Adrenal gland (tissue), 12 donors: ENCODE measurements around the gene RPS24. TPM values are rescaled to one million over a fixed set of nuclear protein-coding genes. Genes with fewer than 3 reads are reported as not detected.

ENCODE experiments used
- DNase-seq, 7 donors: peaks; one replicate each; pipeline ENCODE4 v3.0.0-alpha.2; 2019 to 2020
- H3K27ac ChIP-seq, 5 donors: fragments of 200-600 bp; sonication (generic) in 4 of 5; 1 replicate in 3 of 5; 2 replicates in 2 of 5; pipeline versions ENCODE4 v1.5.1 to v1.8.0; 2016 to 2020; ENCODE audit warnings: mild to moderate bottlenecking in 1 of 5
- H3K27me3 ChIP-seq: fragments of 200-600 bp; 2 replicates; pipeline ENCODE4 v1.8.0; 2021
- H3K36me3 ChIP-seq, 2 donors: fragments of 200-600 bp; replicated peaks in 1 of 2; 1 replicate in 1 of 2; 2 replicates in 1 of 2; pipeline versions ENCODE4 v1.5.1 to v1.8.0; 2018 to 2022
- H3K4me1 ChIP-seq, 2 donors: fragments of 200-600 bp; replicated peaks in 1 of 2; 1 replicate in 1 of 2; 2 replicates in 1 of 2; pipeline versions ENCODE4 v1.5.1 to v1.8.0; 2018 to 2021
- H3K4me3 ChIP-seq, 4 donors: fragments of 200-600 bp; sonication (generic) in 3 of 4; one replicate each; pipeline ENCODE4 v1.5.1; 2016 to 2018
- H3K9me3 ChIP-seq, 3 donors: fragments of 200-600 bp; sonication (generic) in 1 of 3; replicated peaks in 1 of 3; 1 replicate in 2 of 3; 2 replicates in 1 of 3; pipeline versions ENCODE4 v1.5.1 to v1.8.0; 2016 to 2021
- POLR2A ChIP-seq, 2 donors: fragments of 450-650 bp; IDR thresholded peaks; one replicate each; pipeline ENCODE4 v1.6.1; 2017; ENCODE audit warnings: antibody characterized with exemption in 2 of 2, mild to moderate bottlenecking in 2 of 2, moderate library complexity in 1 of 2
- WGBS, 4 donors: extraction: QIAGEN DNeasy Blood & Tissue Kit in 2 of 4; methylation state at CpG; one replicate each; pipeline versions ENCODE4 v1.1.5 to v1.1.7; 2013 to 2017; 5-methylcytosine and 5-hydroxymethylcytosine counted together
- intact Hi-C, 2 donors: fragments of 100-400 bp; cut with DNase I; formaldehyde crosslinking; loops; one replicate each; pipeline versions ENCODE4 v1.14.1 to v1.15.0; 2022 to 2023
- polyA plus RNA-seq, 3 donors: library from polyadenylated mRNA; stranded (reverse); fragments of 200-250 nt in 2 of 3; fragments of 350-450 nt in 1 of 3; fragmentation: Illumina TruSeq in 1 of 3; extraction: RNeasy Lipid Tissue Mini Kit (QIAGEN cat#74804) in 1 of 3; gene quantifications; one replicate each; pipeline ENCODE4 v1.2.3, GENCODE V29; 2013 to 2014
- total RNA-seq, 9 donors: library from RNA; depleted of rRNA in 4 of 9; stranded (reverse); fragments of >200 nt in 4 of 9; fragments of 120-200 nt in 1 of 9; fragmentation: NEBNext Ultra II Directional in 1 of 9; extraction: Animal tissue kit (Norgen Biotek cat#: 25700) in 1 of 9; gene quantifications; one replicate each; pipeline versions ENCODE4 v1.1.0 to v1.2.4, GENCODE V29; 2013 to 2023
- TF ChIP-seq, protein P1 (sequence below), 6 experiments: fragments of 450-650 bp in 4 of 6; fragments of 200-600 bp in 2 of 6; sonication (generic) in 1 of 6; IDR thresholded peaks; 1 replicate in 5 of 6; 2 replicates in 1 of 6; pipeline versions ENCODE4 v1.5.1 to v1.8.0; 2016 to 2021; ENCODE audit warnings: antibody characterized with exemption in 6 of 6, mild to moderate bottlenecking in 2 of 6, moderate library complexity in 1 of 6
- donor health status: healthy with polysubstance abuse.
- donor health status: Bipolar disorder and iron deficiency.
- donor health status: DM: yes; HTN: yes; CAD: no.
- donor health status: DM: no; HTN: no; CAD: no.
- donor health status: DM: no; HTN: no; CAD: no.
- donor health status: DM: yes; HTN: yes; CAD: no.

Gene RPS24
- total and polyA plus RNA-seq, 12 donors = 1,129 to 4,974 (median 1,962) TPM

DNA sequence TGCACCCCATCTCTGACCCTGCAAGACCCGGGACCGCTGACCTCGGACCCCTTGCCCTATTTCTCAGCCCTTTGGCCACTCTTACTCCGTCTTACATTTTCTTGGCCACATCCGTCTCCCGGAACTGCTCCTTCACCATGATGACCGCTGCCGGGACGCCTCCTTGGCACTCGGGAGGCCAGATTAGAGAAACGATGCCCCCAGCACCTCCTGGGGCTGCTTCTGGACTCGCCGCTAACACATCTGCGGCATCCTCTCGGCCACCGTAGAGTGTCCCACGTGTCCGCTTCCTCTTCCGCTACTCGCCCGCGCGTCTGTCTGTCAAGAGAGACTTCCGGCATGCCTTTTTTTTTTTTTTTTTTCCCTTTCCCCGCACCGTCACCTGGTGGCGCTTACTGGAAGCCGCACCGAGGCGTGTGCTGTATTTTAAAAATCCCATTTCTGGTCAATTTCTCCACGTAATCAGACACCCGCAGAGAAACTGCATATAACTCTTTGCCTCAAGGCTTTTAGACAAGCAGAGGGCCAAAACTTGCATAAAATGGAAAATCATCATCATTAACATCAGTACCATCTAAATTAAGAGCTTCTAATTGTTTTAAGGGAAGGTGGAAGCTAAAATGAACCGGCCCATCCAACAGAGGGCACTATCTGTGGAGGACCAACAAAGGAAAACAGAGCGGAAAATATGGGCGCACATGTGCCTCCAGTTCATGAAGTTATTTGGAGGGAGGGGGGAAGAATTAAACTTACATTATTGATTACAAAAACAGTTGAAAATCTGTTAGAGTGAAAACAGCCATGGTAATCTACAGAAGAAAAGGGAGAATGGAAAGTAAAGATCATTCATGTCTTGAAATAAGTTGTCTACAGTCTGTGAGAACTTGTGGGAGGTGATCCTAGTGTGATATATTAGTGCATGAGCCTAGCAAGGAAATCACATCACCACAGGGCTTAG, 4.1 kb upstream of the RPS24 start, which contains the start of gene POLR3A:
Gene POLR3A (minus strand): TSS at position 247 of the 958 bp plus-strand sequence. CDS start 108 bp downstream, at position 139.
- no peaks in the 10 kb centered on the region for H3K9me3 ChIP-seq
- H3K36me3 ChIP-seq = peaks cover 0 to 15% of the 10 kb centered on the region in 2 donors
- WGBS, 4 donors = 0 to 1% (median 1%) methylated on average over 35 of the region's 35 CpGs
- H3K27me3 ChIP-seq = no peaks in the 10 kb centered on the region
- peaks cover 9 to 26% of the 10 kb centered on the region in 2 donors for H3K4me1 ChIP-seq
- H3K4me3 ChIP-seq = peak within 1 kb of the TSS; percentile 69 to 95 (median 72)
- peak; percentile 94 to 99 (median 97) for DNase-seq
- intact Hi-C loops = loop anchor here in 1 of 2 donors (10.0 kb wide), 1 partner anchor 95 kb away; no protein-coding TSS in a partner anchor
- peak within 1 kb of the TSS; percentile 57 to 88 (median 76) for H3K27ac ChIP-seq
- TF ChIP-seq, protein P1, sequence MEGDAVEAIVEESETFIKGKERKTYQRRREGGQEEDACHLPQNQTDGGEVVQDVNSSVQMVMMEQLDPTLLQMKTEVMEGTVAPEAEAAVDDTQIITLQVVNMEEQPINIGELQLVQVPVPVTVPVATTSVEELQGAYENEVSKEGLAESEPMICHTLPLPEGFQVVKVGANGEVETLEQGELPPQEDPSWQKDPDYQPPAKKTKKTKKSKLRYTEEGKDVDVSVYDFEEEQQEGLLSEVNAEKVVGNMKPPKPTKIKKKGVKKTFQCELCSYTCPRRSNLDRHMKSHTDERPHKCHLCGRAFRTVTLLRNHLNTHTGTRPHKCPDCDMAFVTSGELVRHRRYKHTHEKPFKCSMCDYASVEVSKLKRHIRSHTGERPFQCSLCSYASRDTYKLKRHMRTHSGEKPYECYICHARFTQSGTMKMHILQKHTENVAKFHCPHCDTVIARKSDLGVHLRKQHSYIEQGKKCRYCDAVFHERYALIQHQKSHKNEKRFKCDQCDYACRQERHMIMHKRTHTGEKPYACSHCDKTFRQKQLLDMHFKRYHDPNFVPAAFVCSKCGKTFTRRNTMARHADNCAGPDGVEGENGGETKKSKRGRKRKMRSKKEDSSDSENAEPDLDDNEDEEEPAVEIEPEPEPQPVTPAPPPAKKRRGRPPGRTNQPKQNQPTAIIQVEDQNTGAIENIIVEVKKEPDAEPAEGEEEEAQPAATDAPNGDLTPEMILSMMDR (IDR thresholded peaks at IDR 0.05) = peak; percentile 46 to 95 (median 70)
- TF ChIP-seq POLR2A (IDR thresholded peaks at IDR 0.05) = peak in 1 of 2 donors; percentile 38

DNA sequence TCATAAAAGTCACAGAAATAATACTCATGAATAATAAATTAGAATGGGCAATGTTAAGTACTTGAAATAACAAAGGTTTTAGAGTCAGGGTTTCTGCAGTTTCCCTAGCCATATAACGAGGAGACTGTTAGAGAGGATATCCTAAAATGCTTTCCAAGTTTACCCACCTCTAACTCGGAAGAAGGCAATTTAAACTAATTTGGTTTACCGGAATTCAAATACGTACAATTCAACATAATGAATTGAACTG, 351 bp upstream of the RPS24 start:
- Histone ChIP-seq H3K27ac (peak overlapping the region in 4 of 5 donors; percentile 19 to 70 (median 63)), H3K9me3 (no peaks in the 10 kb centered on the region), H3K36me3 (peaks cover 0 to 32% of the 10 kb centered on the region in 2 donors), H3K4me1 (peaks cover 16 to 50% of the 10 kb centered on the region in 2 donors), H3K27me3 (no peaks in the 10 kb centered on the region), H3K4me3 (peak overlapping the region in 2 of 4 donors; percentile 54 to 76)
- 0 to 1% (median 0%) methylated on average over 4 of the region's 4 CpGs for WGBS, 4 donors
- DNase-seq = no peak
- intact Hi-C loops = no loop called here
- TF ChIP-seq, protein P1 (IDR thresholded peaks at IDR 0.05) = no peak
- no peak for TF ChIP-seq POLR2A (IDR thresholded peaks at IDR 0.05)

DNA sequence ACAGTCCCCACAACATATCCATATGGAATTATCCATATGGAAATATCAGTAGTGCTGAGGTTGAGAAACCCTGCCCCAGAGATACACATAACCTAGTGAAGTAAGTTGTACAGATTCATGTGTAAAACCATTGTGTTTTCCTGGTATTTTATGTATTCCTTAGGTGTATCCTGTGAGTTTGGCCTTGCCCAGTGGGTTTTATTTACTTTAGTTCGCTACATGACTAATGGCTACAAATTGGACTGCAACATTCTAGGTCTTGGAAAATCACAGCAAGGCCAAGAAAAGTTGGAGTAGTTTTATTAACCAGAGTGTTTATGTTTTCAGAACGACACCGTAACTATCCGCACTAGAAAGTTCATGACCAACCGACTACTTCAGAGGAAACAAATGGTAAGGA, 1.4 kb downstream of the RPS24 start:
- DNase-seq = peak in 1 of 7 donors; percentile 5
- no peaks in the 10 kb centered on the region for H3K9me3 ChIP-seq
- peaks cover 12 to 52% of the 10 kb centered on the region in 2 donors for H3K4me1 ChIP-seq
- WGBS, 4 donors = 36 to 47% (median 43%) methylated on average over 5 of the region's 5 CpGs
- peak overlapping the region in 2 of 4 donors; percentile 54 to 76 for H3K4me3 ChIP-seq
- TF ChIP-seq POLR2A (IDR thresholded peaks at IDR 0.05) = no peak
- TF ChIP-seq, protein P1 (IDR thresholded peaks at IDR 0.05) = no peak
- intact Hi-C loops = no loop called here
- peak overlapping the region in 3 of 5 donors; percentile 35 to 75 (median 61) for H3K27ac ChIP-seq
- H3K36me3 ChIP-seq = peaks cover 0 to 49% of the 10 kb centered on the region in 2 donors
- no peaks in the 10 kb centered on the region for H3K27me3 ChIP-seq

DNA sequence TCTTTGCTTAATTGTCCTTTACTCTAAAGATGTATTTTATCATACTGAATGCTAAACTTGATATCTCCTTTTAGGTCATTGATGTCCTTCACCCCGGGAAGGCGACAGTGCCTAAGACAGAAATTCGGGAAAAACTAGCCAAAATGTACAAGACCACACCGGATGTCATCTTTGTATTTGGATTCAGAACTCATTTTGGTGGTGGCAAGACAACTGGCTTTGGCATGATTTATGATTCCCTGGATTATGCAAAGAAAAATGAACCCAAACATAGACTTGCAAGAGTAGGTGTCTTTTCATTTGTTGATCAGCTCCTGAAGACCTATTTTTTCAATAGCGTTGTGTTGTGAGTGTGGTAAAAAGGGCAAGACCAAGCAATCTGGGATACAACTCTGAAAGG, 1.8 kb downstream of the RPS24 start:
- H3K27ac ChIP-seq = peak overlapping the region in 3 of 5 donors; percentile 35 to 75 (median 61)
- peak in 1 of 7 donors; percentile 9 for DNase-seq
- peaks cover 0 to 53% of the 10 kb centered on the region in 2 donors for H3K36me3 ChIP-seq
- no peak for TF ChIP-seq POLR2A (IDR thresholded peaks at IDR 0.05)
- TF ChIP-seq, protein P1 (IDR thresholded peaks at IDR 0.05) = no peak
- intact Hi-C loops = no loop called here
- H3K9me3 ChIP-seq = no peaks in the 10 kb centered on the region
- H3K27me3 ChIP-seq = no peaks in the 10 kb centered on the region
- WGBS, 4 donors = 49 to 67% (median 56%) methylated on average over 5 of the region's 5 CpGs
- H3K4me1 ChIP-seq = peaks cover 12 to 50% of the 10 kb centered on the region in 2 donors
- H3K4me3 ChIP-seq = peak overlapping the region in 1 of 4 donors; percentile 76
